Stimulated activated CD4-positive, alpha-beta T cell treated with anti-CD3 and anti-CD28 coated beads, TNF-alpha, amount 100 ng/mL, for 24 hours (primary cell): ENCODE results near the gene PRRT3.
"Not testable (repeated sequence)": the region's sequence is repeated elsewhere in the genome, so short reads cannot be mapped to it uniquely, and the experiment has no call there.

Source experiments
- DNase-seq, 3 experiments: peaks; one replicate each; pipeline ENCODE4 v3.0.0-alpha.2; 2020; ENCODE audit warnings: low read depth in 3 of 3

PRRT3 gene

GRCh38 chr3:9947025-9947995, 4.9 kb downstream of the PRRT3 start:
- DNase-seq = no peak

DNA sequence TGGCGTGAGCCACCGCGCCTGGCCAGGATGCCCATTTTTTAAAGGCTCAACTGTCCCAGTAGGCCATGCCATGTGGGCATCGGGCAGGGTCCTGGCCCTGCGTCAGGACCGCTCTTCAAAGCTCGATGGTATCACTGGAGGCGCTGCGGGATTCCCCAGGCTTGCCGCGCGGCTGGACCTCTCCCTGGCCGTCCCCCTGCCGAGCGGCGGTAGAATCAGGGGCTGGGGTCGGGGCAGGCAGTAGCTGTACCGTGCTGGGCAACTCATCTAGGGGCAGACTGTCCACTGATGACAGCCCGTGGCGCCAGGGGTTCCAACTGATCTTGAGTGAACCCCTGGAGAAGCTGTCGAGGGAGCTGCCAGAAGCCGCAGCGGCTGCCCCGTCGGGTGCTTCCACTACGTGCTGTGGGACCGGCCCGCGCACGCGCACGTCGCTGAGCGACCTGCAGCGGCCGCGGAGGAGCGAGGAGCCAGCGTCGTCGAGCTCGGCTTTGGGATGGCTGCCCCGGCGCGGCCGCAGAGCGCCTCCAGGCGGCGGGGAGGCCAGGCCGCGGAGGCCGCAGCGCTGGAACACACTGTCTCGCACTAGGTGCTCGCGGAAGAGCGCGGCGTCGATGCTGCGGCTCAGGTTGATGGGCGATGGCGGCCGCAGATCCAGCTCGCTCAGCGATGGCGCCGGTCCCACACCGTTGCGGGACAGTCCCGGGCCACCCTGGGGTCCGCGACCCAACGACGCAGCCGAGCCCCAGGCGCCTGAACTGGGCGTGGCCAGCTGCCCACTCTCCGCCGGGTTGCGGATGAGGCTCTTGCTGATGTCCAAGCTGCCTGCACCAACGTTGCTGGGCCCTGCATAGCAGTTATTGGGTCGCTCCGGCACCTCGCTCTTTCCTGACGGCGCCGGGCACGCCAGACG, 5.8 kb downstream of the PRRT3 start:
- peak; percentile 52 to 77 (median 59) for DNase-seq

DNA sequence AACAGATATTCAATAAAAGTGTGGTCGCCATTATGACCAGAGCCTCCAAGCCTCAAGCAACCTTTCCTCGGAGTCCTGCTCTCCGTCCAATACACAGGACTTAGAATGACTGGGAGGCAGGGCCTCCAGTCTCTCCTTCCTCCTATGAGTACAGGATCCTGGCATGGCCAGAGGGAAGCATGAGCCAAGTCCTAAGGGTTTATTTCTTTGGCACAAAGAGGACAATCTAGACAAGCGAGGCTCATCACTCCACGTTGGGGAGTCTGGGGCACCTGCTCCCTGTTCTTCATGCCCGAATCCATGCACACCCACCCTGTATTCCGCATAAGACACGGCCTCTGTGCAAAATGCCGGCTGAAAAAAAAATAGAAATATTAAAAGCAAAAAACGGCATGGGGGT, 6.8 kb downstream of the PRRT3 start:
- no peak for DNase-seq

- DNase-seq = no peak
Observed at GRCh38 chr3:9944271-9944670, 7.9 kb downstream of the PRRT3 start.

DNA sequence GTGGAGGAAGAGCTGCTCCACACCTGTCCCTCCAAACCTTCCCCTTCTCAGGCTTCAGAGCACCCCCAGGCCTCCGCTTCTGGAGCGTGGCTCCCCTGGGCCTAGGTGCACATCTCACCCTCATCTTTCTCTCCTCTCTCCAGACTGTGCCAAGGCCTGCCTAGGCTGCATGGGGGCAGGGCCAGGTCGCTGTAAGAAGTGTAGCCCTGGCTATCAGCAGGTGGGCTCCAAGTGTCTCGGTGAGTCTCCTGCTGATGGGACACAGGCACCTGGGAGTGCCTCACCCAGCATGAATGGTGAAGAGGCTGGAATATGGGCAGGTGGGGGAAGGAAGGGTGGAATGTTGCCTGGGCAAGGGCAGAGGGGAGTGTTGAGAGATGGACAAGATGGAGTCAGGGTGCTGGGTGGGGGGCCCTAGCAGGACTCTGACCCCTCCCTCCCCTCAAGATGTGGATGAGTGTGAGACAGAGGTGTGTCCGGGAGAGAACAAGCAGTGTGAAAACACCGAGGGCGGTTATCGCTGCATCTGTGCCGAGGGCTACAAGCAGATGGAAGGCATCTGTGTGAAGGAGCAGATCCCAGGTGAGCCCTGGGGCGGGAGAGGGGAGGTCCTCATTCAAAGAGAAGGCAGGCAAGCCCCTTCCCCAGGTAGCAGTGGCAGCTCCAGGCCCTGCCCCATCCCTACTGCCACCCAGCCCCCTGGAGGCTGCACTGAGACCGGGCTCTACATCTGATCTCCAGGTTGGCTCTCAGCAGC, 9.1 kb downstream of the PRRT3 start:
- no peak for DNase-seq

DNA sequence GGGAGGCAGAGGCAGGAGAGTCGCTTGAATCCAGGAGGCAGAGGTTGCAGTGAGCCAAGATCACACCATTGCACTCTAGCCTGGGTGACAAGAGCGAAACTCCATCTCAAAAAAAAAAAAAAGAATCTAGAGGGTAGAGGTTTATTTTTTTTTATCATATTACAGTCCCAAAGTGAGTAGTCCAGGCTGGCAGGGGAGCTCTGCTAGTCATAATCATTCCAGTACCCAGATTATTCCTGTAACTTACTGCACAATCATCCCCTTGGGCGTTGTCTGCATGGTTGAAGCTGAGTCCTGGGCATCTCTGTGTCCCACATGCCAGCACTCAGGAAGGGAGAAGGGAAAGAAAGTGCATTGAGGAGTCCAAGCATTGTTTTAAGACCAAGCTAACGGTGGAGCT, 10.0 kb downstream of the PRRT3 start:
- no peak for DNase-seq

GRCh38 chr3:9940746-9941145, 11.5 kb downstream of the PRRT3 start:
- DNase-seq = no peak

- DNase-seq = not testable (repeated sequence)
Observed at GRCh38 chr3:9939906-9940305, 12.3 kb downstream of the PRRT3 start.

DNA sequence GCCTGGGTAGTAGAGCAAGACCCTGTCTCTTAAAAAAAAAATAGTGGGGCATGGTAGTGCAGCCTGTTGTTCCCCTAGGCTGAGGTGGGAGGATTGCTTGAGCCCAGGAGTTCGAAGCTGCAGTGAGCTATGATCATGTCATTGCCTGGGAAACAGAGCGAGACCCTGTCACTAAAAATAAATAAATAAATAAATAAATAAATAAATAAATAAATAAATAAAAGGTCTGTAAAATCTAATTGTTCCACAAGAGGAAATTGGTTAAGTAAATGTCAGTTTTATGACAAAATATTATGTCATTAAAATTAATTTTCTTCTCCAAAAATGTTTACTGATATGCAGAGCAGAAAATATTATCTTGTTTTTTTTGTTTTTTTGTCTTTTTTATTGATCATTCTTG, 13.2 kb downstream of the PRRT3 start:
- no peak for DNase-seq

GRCh38 chr3:9937486-9938238, 14.5 kb downstream of the PRRT3 start:
- DNase-seq = no peak

DNA sequence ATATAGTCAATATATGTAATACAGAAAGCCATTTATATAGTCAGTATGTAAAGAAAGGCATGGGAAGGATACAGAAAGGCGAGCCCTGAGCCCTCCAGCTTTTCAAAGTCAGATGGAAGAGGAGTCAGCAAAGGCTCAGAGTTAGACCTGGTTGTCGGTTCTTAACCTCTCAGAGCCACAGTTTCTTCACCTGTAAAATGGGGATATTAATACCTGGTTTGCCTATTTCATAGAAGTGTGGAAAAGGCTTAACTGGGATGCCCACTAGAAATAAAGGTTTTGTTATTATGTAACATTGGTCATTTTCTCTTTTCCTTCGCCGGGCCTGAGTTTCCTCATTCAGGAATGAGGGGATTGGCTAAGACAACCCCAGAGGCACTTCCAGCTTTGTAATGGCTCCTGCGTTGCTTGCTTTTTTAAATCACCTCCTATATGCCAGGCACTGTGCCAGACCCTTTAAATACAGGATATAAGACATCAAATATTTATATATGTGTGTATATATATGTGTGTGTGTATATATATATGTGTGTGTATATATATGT, 16.2 kb downstream of the PRRT3 start:
- no peak for DNase-seq

- no peak for DNase-seq
Observed at GRCh38 chr3:9934993-9935392, 17.2 kb downstream of the PRRT3 start.

GRCh38 chr3:9934235-9934621, 18.0 kb downstream of the PRRT3 start:
- no peak for DNase-seq

DNA sequence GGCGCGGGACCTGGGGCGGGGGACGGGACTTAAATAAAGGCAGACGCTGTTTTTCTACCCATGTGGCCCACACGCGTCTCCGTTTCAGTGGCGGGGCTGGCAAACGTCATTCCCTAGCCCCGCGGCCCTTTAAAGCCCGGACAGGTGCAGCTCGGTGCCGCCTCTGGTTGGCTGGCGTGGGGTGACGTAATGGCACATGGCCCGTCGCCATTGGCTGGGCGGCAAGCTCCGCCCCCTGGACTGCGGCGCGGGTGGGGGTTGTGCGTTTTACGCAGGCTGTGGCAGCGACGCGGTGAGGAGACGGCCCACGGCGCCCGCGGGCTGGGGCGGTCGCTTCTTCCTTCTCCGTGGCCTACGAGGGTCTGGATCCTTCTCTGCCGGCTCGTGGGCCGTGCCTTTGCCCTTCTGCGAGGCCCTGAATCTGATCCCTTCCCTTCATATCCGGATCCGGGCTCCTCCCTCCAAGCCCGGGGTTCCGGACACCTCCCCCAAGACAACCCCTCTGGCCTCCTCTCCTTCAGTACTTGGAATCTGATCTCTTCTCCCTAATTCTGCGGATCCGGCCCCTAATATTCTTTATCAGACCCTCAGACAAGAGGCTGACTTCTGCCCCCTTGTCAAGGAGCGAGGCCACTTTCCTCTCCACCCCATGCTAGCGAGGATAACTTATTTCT, 18.5 kb downstream of the PRRT3 start, which contains the start of gene CRELD1:
Gene CRELD1, plus strand, starts transcription at position 274 of the 674 bp plus-strand sequence. CDS start 605 bp downstream, outside the sequence.
- peak; percentile 93 to 97 (median 94) for DNase-seq

- DNase-seq = peak; percentile 79 to 90 (median 85)
Observed at GRCh38 chr3:9932843-9933560, 19.2 kb downstream of the PRRT3 start.

GRCh38 chr3:9932535-9932842, 19.7 kb downstream of the PRRT3 start:
- DNase-seq = no peak

GRCh38 chr3:9930804-9931418, 21.3 kb downstream of the PRRT3 start:
- DNase-seq = no peak

- DNase-seq = no peak
Observed at GRCh38 chr3:9928158-9928557, 24.1 kb downstream of the PRRT3 start.
